Measurements from ENCODE around the gene BANK1. TPM values are rescaled to one million over a fixed set of nuclear protein-coding genes. Genes with fewer than 3 reads are reported as not detected.

Gene BANK1
- total RNA-seq, 2 donors from 2014 or later, result 1.6 to 2.4 TPM

DNA sequence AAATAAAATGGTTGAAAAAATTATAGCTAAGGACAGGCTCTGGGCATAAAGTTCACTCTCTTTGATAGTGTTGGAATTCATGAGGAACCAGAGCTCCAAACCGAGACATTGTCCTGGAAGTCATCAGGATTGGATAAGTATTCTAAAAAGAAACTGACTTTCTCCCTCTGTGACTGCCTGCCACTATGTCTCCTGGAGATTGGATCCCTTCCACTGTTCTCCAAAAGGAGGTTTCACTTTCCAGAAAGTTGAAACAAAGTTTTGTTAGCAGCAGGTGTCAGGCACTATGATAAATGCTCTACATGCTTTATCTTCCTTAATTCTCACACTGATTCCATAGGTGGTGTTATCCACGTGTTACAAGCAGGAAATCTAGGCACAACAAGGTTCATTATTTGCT lies 16.8 kb downstream of the BANK1 start:
- ATAC-seq (no peak), DNase-seq (no peak)
- intact Hi-C loops (cut with DNase I), result no loop called here

GRCh38 chr4:101813604-101814003 lies 23.1 kb downstream of the BANK1 start:
- intact Hi-C loops (cut with DNase I), result no loop called here
- no peak for ATAC-seq
- DNase-seq, result no peak

DNA sequence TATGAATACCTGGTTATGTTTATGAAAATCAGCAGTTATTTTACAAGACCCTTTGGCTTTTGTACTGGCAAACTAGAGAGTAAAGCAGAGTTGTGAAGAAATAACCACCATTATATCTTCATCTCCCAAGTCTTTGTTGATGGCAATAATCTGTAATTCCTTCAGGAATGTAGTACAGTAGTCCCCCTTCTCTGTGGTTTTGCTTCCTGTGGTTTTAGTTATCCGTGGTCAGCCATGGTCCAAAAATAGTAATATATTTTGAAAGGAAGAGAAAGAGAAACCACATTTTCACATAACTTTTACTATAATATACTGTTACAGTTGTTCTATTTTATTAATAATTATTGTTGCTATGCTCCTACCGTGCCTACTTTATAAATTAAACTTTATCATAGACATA lies 27.8 kb downstream of the BANK1 start:
- ATAC-seq (no peak), DNase-seq (no peak)
- intact Hi-C loops (cut with DNase I), result no loop called here

DNA sequence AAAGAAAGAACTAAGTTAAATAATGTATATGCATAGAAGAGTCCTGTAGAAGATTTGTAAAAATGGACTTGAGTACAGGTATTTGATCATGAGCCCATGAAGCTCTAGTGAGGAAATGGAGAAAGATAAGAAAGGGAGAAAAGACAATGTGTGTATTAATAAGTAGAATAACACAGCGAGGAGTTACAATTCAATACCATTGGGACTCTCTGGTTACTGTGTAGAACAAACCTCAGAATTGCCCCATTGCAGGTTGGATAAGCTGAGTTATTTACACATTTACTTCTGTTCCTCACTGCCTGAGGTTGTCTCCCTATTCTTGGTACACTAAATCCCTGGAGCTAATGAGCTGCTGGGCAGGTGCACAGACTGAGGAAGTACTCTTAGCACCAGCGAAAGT lies 33.3 kb downstream of the BANK1 start:
- DNase-seq, result no peak
- intact Hi-C loops (cut with DNase I), result no loop called here
- ATAC-seq, result no peak

GRCh38 chr4:101824500-101824899 lies 34.0 kb downstream of the BANK1 start:
- no peak for ATAC-seq
- intact Hi-C loops (cut with DNase I), result no loop called here

GRCh38 chr4:101825953-101826352 lies 35.4 kb downstream of the BANK1 start:
- intact Hi-C loops (cut with DNase I), result no loop called here
- no peak for DNase-seq
- no peak for ATAC-seq

More at GRCh38 chr4:101824500-101824899, 34.0 kb downstream of the BANK1 start:
- DNase-seq, result no peak

GRCh38 chr4:101831816-101832215 lies 41.3 kb downstream of the BANK1 start:
- intact Hi-C loops (cut with DNase I), result no loop called here
- DNase-seq, result no peak
- ATAC-seq, result no peak

DNA sequence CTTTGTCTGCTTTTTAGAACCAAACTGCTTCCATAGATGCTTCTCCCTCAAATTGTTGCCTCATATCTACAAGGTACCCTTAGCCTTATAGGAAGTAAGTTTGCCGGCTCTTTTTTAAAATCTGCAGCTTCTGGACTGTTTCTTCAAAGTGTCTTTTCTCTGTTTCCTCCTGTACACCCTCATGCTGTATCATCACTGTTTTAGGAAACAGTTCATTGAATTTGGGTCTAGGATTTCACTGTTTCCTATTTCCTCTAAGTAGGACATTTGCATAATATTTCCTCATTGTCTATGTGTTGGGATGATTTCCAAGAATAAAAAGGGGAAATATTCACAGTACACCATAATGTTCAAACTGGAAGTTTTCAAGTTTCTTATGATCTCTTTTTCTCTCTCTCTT lies 43.0 kb downstream of the BANK1 start:
- intact Hi-C loops (cut with DNase I), result no loop called here
- DNase-seq (no peak), ATAC-seq (no peak)

- ATAC-seq, result peak; percentile 34 to 70
- intact Hi-C loops (cut with DNase I), result no loop called here
- DNase-seq, result no peak
Measured at GRCh38 chr4:101835121-101835904, 44.8 kb downstream of the BANK1 start.

DNA sequence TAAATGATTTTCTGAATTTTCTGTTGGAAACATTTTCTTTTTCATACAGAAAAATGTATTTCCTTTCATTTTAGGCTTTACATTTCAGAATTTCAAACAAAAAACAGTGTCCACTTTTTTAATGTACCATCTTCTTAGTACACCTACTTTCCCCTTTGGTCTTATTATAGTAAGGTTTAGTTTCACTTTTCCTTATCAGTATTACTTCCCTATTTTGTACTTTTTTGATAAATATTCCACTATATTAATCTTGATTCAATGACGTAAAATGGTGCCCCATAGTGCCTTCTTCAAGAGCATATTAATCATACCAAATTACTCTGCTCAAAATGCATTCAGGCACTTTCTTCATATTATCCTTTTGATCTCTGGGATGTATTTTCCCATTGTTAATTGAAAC lies 52.5 kb downstream of the BANK1 start:
- DNase-seq, result no peak
- intact Hi-C loops (cut with DNase I), result no loop called here
- no peak for ATAC-seq

DNA sequence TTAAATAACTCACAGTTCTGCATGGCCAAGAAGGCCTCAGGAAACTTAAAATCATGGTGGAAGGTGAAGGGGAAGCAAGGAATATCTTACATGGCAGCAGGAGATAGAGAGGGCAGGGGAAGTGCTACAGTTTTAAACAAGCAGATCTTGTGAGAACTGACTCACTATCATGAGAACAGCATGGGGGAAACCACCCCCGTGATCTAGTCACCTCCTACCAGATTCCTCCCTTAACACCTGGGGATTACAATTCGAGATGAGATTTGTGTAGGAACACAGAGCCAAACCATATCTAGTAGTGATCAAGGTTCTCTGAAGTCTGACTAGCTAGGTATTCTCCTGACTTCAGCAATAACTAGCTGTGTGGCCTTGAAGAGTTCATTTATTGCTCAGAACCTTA lies 56.0 kb downstream of the BANK1 start:
- no peak for ATAC-seq
- intact Hi-C loops (cut with DNase I), result no loop called here
- no peak for DNase-seq

GRCh38 chr4:101850698-101851097 lies 60.2 kb downstream of the BANK1 start:
- intact Hi-C loops (cut with DNase I), result no loop called here
- no peak for ATAC-seq

GRCh38 chr4:101851672-101852071 lies 61.1 kb downstream of the BANK1 start:
- DNase-seq (no peak), ATAC-seq (no peak)
- intact Hi-C loops (cut with DNase I), result no loop called here

More at GRCh38 chr4:101850698-101851097, 60.2 kb downstream of the BANK1 start:
- DNase-seq, result no peak

DNA sequence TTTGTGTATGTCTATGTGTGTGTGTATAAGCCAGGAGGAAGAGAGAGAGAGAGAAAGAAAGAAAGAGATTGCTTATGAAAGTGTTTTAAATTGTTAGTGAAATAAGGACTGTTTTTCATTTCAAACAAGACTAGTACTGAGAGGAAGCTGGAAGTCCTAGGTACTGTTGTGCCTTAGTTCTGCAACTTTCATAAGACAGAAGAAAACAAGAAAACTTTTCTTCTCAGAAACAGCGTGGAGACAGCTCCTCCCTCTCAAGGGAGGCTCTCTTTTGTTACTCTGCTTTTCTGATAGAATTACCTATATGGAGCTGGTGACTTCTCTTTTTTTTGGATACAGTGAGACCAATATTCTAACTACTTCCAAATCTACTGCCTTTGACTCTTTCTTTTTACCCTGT lies 62.5 kb downstream of the BANK1 start:
- no peak for ATAC-seq
- intact Hi-C loops (cut with DNase I), result no loop called here
- no peak for DNase-seq

DNA sequence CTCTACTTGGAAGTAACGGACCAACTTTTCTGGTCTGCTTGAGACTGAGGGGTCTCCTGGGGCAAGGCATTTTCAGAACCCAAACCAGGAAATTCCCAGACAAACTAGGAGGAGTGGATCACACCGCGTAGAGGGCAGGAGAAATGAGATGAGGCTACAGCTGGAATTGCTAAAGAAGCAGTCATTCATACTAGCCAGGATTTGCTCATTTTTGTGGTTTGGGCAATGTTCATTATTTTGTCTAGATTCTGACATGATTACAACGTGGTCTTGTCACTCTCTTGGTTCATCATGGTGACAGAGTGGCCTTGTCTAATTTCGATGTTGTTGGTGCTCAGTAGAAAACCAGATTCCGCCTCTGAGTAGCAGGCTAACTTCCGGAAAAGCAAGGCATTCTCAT lies 63.2 kb downstream of the BANK1 start:
- intact Hi-C loops (cut with DNase I), result no loop called here
- no peak for ATAC-seq
- DNase-seq, result no peak

DNA sequence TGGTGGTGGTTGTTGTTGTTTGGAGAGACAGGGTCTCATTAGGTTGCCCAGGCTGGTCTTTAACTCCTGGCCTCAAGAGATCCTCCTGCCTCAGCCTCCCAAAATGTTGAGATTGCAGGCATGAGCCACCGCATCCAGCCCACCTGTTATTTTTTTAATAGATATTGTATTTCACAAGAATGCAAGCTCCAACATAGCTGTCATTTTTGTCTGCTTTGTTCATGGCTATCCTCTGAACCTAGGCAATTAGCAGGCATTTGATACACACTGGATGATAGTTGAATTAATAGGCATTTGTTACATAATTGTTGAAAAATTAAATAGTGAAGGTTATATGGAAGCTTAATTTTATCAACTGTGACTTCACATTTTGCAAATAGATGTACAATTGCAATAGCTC lies 64.7 kb downstream of the BANK1 start:
- ATAC-seq (no peak), DNase-seq (no peak)
- intact Hi-C loops (cut with DNase I), result no loop called here

DNA sequence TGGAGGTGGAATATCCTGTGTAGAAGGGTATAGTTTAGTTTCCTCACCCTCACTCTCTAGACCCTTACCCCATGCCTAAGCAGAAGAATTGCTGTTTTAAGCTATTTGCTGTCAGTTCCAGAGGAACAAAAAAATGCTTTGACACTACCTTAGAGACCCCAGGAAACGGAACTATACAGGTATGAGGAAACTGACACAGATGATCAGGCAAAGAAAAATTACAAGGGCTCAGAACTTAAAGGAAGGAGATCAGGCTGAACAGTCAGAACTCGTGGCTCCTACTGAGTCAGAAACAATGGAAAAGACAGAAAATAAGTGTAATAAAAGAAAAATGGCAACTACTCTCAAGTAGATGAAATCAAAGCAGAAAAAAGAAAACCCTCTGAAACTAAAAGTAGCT lies 65.6 kb downstream of the BANK1 start:
- intact Hi-C loops (cut with DNase I), result no loop called here
- no peak for ATAC-seq
- no peak for DNase-seq

DNA sequence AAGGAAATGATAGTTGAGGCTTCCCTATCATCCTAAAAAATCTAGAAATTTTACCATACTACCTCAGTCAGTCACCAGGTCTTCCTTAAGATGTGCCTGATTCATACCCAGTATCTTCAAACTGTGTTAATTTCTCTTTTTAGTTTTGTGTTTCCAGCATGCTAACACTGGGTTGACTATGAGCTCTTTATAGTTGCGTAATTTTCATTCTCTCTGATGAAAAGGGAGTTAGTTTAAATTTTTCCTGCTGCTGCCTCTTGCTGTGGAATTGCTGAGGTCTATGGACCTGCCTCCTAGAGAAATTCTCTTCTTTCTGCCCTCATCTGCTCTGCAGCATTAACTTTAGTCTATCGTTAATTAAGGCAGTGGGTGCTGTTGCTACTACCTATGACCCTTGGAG lies 66.6 kb downstream of the BANK1 start:
- ATAC-seq (no peak), DNase-seq (no peak)
- intact Hi-C loops (cut with DNase I), result no loop called here

GRCh38 chr4:101858641-101859040 lies 68.1 kb downstream of the BANK1 start:
- DNase-seq (no peak), ATAC-seq (no peak)
- intact Hi-C loops (cut with DNase I), result no loop called here

DNA sequence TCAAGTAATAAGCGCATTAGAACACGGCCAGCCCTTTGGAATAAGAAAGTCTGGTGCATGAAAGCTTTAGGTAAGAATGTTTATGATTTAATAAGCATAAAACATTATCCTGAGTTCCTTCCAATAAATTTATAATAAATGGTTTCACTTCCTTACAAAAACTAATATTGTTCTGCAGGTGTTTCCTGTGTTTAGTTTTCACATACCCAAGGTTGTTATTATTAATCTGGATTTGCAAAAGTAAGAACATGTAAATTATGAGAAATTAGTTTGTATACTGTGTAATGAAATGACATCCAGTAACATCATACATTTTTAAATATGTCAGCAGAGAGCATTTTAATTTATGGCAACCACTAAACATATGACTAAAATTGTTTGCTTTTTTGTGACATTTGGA lies 72.1 kb downstream of the BANK1 start:
- DNase-seq, result no peak
- ATAC-seq, result no peak
- intact Hi-C loops (cut with DNase I), result no loop called here

DNA sequence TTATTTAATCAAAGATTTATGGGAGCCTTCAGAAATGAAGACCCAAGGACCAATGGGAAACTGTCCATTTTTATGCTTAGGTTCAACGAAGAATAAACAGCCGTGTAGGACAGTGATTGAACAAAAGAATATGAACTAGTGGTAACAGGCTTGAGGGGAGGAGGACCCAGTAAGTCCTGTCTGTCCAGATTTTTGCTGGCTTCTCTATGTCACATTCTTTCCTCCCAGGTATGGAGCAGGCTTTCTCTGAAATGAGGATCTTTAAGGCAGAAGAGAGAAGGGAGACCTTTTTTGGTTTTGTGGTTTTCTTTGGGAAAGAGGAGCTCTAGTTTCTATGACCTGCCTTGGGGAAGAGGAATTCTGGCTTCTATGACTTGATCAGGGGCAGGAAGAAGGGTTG lies 74.1 kb downstream of the BANK1 start:
- intact Hi-C loops (cut with DNase I), result no loop called here
- no peak for ATAC-seq
- DNase-seq, result no peak

Measured in left cardiac atrium (tissue), 4 donors.